H1 (cell line): Measurements from ENCODE around the gene NOS1AP. TPM values are rescaled to one million over a fixed set of nuclear protein-coding genes. Genes with fewer than 3 reads are reported as not detected.

Experiments
- CEBPB ChIP-seq: IDR thresholded peaks from 2 replicates; pipeline ENCODE4 v1.6.1; 2012; ENCODE audit warnings: low read depth, low read length
- CTCF ChIP-seq, 3 experiments: IDR thresholded peaks; 1 replicate in 2 of 3; 2 replicates in 1 of 3; pipeline versions ENCODE4 v1.5.1 to v1.6.1; 2011; ENCODE audit warnings: low read length in 3 of 3, mild to moderate bottlenecking in 3 of 3, inconsistent platforms in 2 of 3, low read depth in 1 of 3, moderate library complexity in 1 of 3; ENCODE audit not compliant: insufficient read depth in 1 of 3; ENCODE audit errors: control extremely low read depth in 1 of 3
- GABPA ChIP-seq: IDR thresholded peaks from 2 replicates; pipeline ENCODE4 v1.6.1; 2011; ENCODE audit warnings: mild to moderate bottlenecking, low read length, moderate library complexity, borderline replicate concordance; ENCODE audit not compliant: insufficient read depth
- JUN ChIP-seq: IDR thresholded peaks from 2 replicates; pipeline ENCODE4 v1.6.1; 2011; ENCODE audit warnings: low read depth, mild to moderate bottlenecking, improper control_type of control experiment, low read length
- JUND ChIP-seq: IDR thresholded peaks from 2 replicates; pipeline ENCODE4 v1.6.1; 2011; ENCODE audit warnings: mild to moderate bottlenecking, improper control_type of control experiment, low read length
- KDM1A ChIP-seq: fragments of 200-600, 300-600 bp; sonication (generic); IDR thresholded peaks from 2 replicates; pipeline ENCODE4 v1.7.1; 2016; ENCODE audit warnings: mild to moderate bottlenecking, low read length, borderline replicate concordance
- MAFK ChIP-seq: IDR thresholded peaks from 2 replicates; pipeline ENCODE4 v1.6.1; 2012; ENCODE audit warnings: low read depth, mild to moderate bottlenecking, improper control_type of control experiment, low read length
- RFX5 ChIP-seq: IDR thresholded peaks from 2 replicates; pipeline ENCODE4 v1.6.1; 2011; ENCODE audit warnings: low read depth, low read length, improper control_type of control experiment, borderline replicate concordance
- SP2 ChIP-seq: IDR thresholded peaks from 2 replicates; pipeline ENCODE4 v1.6.1; 2012; ENCODE audit warnings: mild to moderate bottlenecking, low read length, inconsistent platforms
- SRF ChIP-seq: IDR thresholded peaks from 2 replicates; pipeline ENCODE4 v1.6.1; 2011; ENCODE audit warnings: mild to moderate bottlenecking, low read depth, low read length, moderate library complexity
- USF2 ChIP-seq: IDR thresholded peaks from 2 replicates; pipeline ENCODE4 v1.6.1; 2011; ENCODE audit warnings: low read length, improper control_type of control experiment
- YY1 ChIP-seq: IDR thresholded peaks from 2 replicates; pipeline ENCODE4 v1.6.1; 2011; ENCODE audit warnings: low read depth, mild to moderate bottlenecking, low read length
- polyA plus RNA-seq, 7 experiments: library from polyadenylated mRNA; depleted of rRNA in 3 of 7; stranded (reverse) in 5 of 7; unstranded in 2 of 7; fragments of >200 nt in 5 of 7; fragments of 200-250 nt in 2 of 7; gene quantifications; 1 replicate in 5 of 7; 2 replicates in 1 of 7; 4 replicates in 1 of 7; pipeline versions ENCODE4 v1.2.1 to v1.2.3, GENCODE V29; 2011 to 2013; ENCODE audit warnings: missing spikeins in 2 of 7, mixed read lengths in 2 of 7
- total RNA-seq: library from RNA; stranded (reverse); fragmentation: NEBNext Ultra II Directional; extraction: Animal tissue kit (Norgen Biotek cat#: 25700); gene quantifications from 2 replicates; pipeline ENCODE4 v1.2.1, GENCODE V29; 2021

The NOS1AP gene
- total and polyA plus RNA-seq, 2 of the 8 experiments (the other 6 are each of a cell fraction or from before 2014, with no cell fraction given), result 2.4 to 12.1 TPM

- no peak for TF ChIP-seq CTCF (IDR thresholded peaks at IDR 0.05; ENCODE audit: control extremely low read depth in 1 of 3, insufficient read depth in 1 of 3, low read depth in 1 of 3, low read length in 3 of 3)
- no peak for TF ChIP-seq GABPA
- no peak for TF ChIP-seq KDM1A
- TF ChIP-seq JUND, result no peak
- no peak for TF ChIP-seq CEBPB
- TF ChIP-seq RFX5, result no peak
- TF ChIP-seq SRF, result no peak
- no peak for TF ChIP-seq JUN
- TF ChIP-seq YY1, result no peak
- no peak for TF ChIP-seq MAFK
- no peak for TF ChIP-seq SP2
- TF ChIP-seq USF2, result no peak
Measured at GRCh38 chr1:162145966-162146696, 76.6 kb downstream of the NOS1AP start (continued).
